Stimulated activated CD4-positive, alpha-beta T cell treated with anti-CD3 and anti-CD28 coated beads, Interleukin-4, amount 100 ng/mL, for 1 hour (primary cell): ENCODE data around the gene RNPC3.
"Not testable (repeated sequence)": the region's sequence is repeated elsewhere in the genome, so short reads cannot be mapped to it uniquely, and the experiment has no call there.

Source experiments
- DNase-seq: peaks from one replicate; pipeline ENCODE4 v3.0.0-alpha.2; 2020

The RNPC3 gene

GRCh38 chr1:103525607-103526507 is at the start of gene RNPC3:
TSS of gene RNPC3 (plus strand) at chr1:103525699. CDS start at chr1:103526071, 372 bp downstream.
- DNase-seq = peak; percentile 85

DNA sequence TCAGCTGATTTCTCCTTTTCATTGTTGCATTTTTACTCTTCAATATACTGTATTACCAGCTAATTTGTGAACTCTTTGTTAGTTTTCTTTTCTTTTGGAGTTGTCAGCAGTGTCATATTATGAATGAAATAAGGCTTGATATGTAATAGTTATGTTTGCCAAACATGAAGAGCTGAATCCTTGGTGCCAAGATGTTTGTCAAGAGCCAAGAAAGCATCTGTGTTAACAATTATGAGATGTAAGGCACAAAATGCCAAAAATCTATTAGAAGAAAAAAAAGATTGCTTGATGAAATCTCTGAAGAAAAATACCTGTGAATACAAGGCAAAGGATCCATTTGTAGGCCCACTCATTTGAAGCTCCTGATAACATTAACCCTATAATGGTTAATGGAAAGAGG is 48.4 kb upstream of the RNPC3 start:
- no peak for DNase-seq

GRCh38 chr1:103489935-103490334 is 35.6 kb upstream of the RNPC3 start:
- no peak for DNase-seq

DNA sequence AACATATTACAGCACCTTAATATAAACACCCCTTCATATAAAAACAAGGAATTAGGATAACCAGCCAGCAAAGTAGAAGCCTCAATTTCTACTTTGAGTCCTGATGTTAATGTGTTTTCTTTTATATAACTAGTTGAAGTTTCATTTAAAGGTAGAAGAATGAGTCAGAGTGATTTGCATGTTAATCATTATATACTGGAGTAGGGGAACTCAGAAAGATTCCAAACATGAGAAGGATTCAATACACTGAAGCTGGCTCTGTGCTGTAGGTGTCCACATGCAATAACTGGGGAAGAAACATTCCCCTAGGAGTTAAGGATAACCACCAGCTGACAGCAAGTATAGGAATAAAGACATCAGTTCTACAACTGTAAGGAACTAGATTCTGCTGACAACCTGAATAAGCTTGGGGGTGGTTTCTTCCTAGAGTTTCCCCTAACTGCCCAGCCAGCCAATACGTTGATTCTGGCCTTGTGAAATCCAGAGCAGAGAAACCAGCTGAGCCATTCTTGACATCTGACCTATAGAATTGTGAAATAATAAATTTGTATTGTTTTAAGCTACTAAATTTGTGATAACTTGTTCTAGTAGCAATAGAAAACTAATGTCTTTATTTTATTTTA is 33.4 kb upstream of the RNPC3 start:
- DNase-seq = no peak

DNA sequence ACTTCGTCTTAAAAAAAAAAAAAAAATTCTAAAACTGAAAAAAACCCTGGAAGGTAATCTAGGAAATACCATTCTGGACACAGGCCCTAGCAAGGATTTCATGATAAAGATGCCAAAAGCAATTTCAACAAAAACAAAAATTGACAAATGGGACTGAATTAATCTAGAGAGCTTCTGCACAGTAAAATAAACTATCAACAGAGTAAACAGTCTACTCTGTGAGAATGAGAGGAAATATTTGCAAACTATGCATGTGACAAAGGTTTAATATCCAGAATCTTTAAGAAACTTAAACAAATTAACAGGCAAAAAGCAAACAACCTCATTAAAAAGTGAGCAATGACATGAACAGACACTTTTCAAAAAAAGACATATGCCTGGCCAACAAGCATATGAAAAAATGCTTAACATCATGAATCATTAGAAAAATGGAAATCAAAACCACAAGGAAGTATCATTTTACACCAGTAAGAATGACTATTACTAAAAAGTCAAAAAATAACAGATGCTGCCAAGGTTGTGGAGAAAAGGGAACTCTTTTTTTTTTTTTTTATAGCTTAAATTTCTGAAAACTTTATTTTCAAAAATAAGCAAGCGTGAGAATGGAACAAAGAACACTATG is 29.4 kb upstream of the RNPC3 start:
- no peak for DNase-seq

GRCh38 chr1:103497404-103497803 is 28.1 kb upstream of the RNPC3 start:
- DNase-seq = no peak

GRCh38 chr1:103509250-103509649 is 16.2 kb upstream of the RNPC3 start:
- no peak for DNase-seq

DNA sequence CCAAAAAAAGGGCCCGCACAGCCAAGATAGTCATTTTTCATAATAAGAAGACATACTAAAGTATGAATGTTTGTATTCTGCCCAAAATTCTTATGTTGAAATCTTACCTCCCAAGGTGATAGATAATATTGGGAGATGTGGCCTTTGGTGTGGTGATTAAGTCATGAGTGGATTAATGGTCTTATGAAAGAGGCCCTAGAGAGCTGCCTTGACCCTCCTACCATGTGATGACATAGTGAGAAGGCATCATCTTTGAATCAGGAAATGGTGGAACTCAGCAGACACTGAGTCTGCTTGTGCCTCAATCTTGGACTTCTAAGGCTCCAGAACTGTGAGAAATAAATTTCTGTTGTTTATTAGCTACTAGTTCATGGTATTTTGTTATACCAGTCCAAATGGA is 11.8 kb upstream of the RNPC3 start:
- no peak for DNase-seq

GRCh38 chr1:103514920-103515503 is 10.5 kb upstream of the RNPC3 start:
- no peak for DNase-seq

GRCh38 chr1:103516283-103516682 is 9.2 kb upstream of the RNPC3 start:
- no peak for DNase-seq

GRCh38 chr1:103516693-103517092 is 8.8 kb upstream of the RNPC3 start:
- no peak for DNase-seq

- DNase-seq = no peak
These were observed 8.0 kb upstream of the RNPC3 start for GRCh38 chr1:103517380-103518047.

- no peak for DNase-seq
These were observed 4.7 kb upstream of the RNPC3 start for GRCh38 chr1:103520822-103521221.

DNA sequence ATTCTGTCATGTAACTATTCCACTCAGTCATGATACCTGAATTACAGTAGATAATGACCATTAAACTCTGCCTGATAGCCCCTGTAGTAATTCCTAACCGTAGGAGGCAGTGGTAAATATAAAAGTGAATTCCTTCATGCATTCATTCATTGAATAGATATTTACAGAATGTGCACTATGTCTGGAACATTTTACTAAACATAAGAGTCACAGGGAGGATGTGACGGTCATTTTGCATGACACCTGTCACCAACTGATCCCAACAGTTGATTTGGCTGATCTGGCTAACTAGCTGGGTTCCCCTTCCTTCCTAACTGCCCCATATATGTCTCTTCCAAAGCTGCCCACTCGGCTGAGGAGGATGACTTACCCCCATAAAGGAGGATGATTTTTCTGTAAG is 2.2 kb upstream of the RNPC3 start:
- no peak for DNase-seq

- DNase-seq = no peak
These were observed 339 bp upstream of the RNPC3 start for GRCh38 chr1:103525114-103525606.

GRCh38 chr1:103527331-103527730 is 1.8 kb downstream of the RNPC3 start:
- DNase-seq = no peak

GRCh38 chr1:103529746-103530145 is 4.2 kb downstream of the RNPC3 start:
- peak; percentile 54 for DNase-seq

GRCh38 chr1:103538226-103538625 is 12.7 kb downstream of the RNPC3 start:
- no peak for DNase-seq

GRCh38 chr1:103541431-103541830 is 15.9 kb downstream of the RNPC3 start:
- DNase-seq = no peak

GRCh38 chr1:103546496-103546895 is 21.0 kb downstream of the RNPC3 start:
- no peak for DNase-seq

- no peak for DNase-seq
These were observed 22.3 kb downstream of the RNPC3 start for GRCh38 chr1:103547840-103548239.

- DNase-seq = no peak
These were observed 34.9 kb downstream of the RNPC3 start for GRCh38 chr1:103560427-103560826.

- not testable (repeated sequence) for DNase-seq
These were observed 35.6 kb downstream of the RNPC3 start for GRCh38 chr1:103561124-103561523.
